Stimulated activated CD4-positive, alpha-beta T cell treated with anti-CD3 and anti-CD28 coated beads, Interleukin-4, amount 100 ng/mL, for 1 hour (primary cell): ENCODE measurements around the gene TM9SF2.
"Not testable (repeated sequence)": the region's sequence is repeated elsewhere in the genome, so short reads cannot be mapped to it uniquely, and the experiment has no call there.

Experiments
- DNase-seq: peaks from one replicate; pipeline ENCODE4 v3.0.0-alpha.2; 2020

The TM9SF2 gene, protein sequence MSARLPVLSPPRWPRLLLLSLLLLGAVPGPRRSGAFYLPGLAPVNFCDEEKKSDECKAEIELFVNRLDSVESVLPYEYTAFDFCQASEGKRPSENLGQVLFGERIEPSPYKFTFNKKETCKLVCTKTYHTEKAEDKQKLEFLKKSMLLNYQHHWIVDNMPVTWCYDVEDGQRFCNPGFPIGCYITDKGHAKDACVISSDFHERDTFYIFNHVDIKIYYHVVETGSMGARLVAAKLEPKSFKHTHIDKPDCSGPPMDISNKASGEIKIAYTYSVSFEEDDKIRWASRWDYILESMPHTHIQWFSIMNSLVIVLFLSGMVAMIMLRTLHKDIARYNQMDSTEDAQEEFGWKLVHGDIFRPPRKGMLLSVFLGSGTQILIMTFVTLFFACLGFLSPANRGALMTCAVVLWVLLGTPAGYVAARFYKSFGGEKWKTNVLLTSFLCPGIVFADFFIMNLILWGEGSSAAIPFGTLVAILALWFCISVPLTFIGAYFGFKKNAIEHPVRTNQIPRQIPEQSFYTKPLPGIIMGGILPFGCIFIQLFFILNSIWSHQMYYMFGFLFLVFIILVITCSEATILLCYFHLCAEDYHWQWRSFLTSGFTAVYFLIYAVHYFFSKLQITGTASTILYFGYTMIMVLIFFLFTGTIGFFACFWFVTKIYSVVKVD

GRCh38 chr13:99501184-99501847 is at the start of gene TM9SF2:
TSS of gene TM9SF2 (plus strand) at chr13:99501472. CDS start at chr13:99501607, 135 bp downstream.
- DNase-seq = peak; percentile 96

DNA sequence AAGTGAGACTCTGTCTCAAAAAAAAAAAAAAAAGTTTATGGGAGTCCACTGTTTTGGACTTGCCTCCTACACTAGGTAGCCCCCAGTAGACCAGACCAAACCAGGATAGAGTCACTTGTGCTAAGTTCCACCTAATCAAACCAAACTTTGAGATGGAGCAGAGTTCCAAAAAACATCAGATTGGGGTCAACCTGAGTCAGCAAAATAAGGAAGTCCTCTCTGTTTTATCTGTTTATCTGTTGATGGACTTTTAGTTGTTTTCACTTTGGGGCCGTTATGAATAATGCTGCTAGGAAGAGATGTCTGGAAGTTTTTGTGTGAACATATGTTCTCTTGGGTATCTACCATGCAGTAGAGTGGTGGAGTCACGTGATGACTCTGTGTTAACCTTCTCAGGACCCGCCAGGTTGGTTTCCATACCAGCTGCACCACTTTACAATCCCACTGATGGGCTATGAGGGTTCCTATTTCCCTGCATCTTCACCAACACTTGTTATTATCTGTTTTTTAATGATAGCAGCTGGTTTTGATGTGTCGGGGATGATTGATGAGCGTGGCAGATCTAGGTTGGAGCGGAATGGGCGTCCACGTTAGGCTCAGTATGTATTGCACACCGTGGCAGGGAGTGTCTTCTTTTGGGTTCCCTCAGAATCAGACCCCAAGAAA is 46.6 kb upstream of the TM9SF2 start:
- DNase-seq = no peak

GRCh38 chr13:99459099-99459850 is 42.0 kb upstream of the TM9SF2 start:
- DNase-seq = no peak

- not testable (repeated sequence) for DNase-seq
These were observed 40.5 kb upstream of the TM9SF2 start for GRCh38 chr13:99460802-99461201.

DNA sequence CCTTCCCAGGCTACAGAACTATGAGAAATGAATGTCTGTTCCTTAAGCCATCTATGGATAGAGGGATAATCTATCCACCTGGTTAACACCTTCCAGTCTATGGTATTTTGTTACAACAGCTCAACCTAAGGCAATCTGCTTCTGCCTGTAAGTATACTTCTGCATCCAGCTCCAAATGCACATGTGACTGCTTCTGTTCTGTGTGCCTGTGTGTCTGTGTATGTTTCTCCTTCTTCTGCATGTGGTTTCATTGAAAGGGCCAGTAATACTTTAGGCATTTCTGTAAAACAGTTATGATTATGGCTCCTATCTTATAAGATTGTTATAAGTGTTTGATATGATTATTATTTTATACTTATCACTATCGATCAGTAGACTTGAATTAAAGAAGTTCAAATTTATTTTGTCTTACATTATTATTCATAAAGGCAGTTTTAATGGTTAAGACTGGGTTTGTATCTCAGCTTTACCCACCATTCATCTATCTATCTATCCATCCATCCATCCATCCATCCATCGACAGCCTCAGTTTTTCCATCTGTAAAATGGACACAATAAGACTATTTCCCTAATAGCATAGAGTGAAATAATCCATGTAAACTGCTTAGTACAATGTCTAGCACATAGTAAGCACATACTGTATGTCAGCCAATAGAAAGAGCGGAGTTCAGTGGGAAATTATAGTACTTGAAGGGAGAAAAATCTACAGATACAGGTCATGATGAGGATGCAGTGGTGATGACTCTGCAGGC is 37.5 kb upstream of the TM9SF2 start:
- no peak for DNase-seq

GRCh38 chr13:99464441-99464949 is 36.8 kb upstream of the TM9SF2 start:
- no peak for DNase-seq

GRCh38 chr13:99465454-99465853 is 35.8 kb upstream of the TM9SF2 start:
- DNase-seq = no peak

DNA sequence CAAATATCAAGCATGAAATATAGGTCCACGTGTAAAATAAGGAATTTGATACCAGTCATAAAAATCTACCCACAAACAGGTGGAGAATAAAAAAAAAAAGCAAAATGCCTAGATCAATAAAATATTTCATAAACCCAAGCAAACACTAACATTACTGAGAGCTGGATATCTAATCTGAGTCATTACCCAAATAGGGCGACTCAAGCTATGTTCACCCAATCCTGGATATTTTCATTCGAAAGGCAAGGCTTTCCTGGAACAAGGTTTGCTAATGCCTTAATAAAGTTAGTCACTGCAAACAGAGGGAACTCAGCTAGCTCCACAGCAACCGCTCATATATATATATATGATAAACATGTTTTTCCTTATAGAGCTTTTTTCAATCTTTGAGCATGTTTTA is 33.5 kb upstream of the TM9SF2 start:
- DNase-seq = no peak

DNA sequence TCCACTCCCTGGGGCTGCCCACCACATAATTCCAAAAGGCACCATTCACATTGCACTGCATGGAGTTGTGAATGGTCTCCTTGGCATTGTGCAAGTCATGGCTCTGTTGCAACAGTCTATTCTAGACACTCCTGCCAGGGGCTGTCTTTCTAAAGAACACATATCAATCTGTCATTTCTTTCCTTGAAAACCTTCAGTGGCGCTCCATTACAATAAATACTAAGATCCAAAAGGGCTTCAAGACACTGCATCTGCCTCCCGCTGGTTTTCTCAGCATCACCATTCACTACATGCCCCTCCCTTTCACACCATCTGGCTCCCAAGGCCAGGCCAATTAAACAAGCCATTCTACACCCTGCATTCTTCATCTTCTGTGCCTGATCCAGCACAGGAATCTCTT is 32.2 kb upstream of the TM9SF2 start:
- DNase-seq = no peak

DNA sequence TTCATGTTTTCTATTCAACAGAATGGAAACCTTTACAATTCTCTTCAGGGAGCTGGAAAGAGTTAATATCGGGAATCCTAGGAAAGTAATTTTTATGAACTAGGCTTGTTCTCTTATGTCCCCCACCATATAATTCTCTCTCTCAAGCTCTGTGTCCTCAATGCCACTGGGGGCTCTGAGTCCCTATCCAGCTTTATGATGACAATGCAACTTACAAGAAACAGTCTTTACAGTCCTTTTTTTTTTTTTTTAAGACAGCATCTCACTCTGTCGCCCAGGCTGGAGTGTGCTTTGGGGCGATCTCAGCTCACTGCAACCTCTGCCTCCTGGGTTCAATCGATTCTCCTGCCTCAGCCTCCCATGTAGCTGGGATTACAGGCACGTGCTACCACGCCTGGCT is 31.2 kb upstream of the TM9SF2 start:
- DNase-seq = no peak

GRCh38 chr13:99471221-99472121 is 29.8 kb upstream of the TM9SF2 start:
- no peak for DNase-seq

- DNase-seq = no peak
These were observed 29.2 kb upstream of the TM9SF2 start for GRCh38 chr13:99472122-99472440.

DNA sequence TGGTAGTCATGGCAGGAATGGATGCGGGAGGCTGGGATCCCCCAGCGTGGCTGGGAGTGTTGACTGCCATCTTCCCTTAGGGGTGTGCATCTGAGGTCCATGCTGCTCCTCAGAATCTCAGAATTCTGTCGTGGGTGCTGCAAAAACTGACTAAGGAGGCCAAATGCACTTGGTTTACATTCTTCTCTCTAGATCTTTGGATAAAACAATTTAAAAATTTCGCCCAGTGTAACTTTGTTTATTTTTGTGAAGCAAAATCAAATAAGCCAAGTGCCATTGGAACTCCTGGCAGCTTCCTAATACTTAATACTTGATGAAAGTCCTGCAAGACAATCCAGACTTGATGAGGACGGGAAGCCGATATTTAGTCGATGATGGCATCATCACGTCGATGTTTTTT is 27.8 kb upstream of the TM9SF2 start:
- no peak for DNase-seq

DNA sequence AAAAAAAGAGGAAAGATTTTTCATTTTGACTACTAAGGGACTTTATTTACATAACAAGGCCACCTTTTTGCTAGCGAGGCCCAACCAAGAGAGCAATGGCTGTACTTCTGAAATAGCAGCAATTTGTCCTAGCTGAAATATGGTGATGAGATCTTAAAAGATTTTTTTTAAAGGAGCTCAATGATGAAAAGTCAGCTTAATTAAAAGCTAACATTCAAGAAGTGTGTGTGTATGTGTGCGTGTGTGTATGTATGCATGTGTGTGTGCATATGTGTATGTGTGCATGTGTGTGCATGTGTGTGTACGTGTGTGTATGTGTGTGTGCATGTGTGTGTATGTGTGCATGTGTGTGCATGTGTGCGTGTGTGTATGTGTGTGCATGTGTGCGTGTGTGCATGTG is 24.6 kb upstream of the TM9SF2 start:
- DNase-seq = no peak

DNA sequence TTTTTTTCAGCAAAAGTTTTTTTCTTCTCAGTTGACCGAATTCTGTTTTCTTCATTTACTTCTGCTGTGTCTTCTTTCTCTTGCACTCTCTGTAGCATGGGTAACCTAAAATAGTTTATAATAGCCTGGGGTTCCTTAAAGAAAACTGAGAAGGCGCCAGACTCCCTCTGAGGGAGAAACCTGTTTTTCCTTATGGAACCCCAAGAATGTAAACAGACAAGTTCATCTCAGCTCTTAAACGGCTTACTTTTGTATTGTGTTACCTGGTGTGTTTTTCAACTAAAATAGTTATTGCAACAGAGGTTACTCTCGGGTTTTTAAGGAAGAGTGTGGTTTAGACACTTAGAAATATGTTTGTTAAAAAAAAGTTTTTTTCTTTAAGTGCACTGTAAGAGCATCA is 23.8 kb upstream of the TM9SF2 start:
- no peak for DNase-seq

- no peak for DNase-seq
These were observed 19.9 kb upstream of the TM9SF2 start for GRCh38 chr13:99481366-99481765.

- DNase-seq = no peak
These were observed 16.8 kb upstream of the TM9SF2 start for GRCh38 chr13:99484473-99484872.

DNA sequence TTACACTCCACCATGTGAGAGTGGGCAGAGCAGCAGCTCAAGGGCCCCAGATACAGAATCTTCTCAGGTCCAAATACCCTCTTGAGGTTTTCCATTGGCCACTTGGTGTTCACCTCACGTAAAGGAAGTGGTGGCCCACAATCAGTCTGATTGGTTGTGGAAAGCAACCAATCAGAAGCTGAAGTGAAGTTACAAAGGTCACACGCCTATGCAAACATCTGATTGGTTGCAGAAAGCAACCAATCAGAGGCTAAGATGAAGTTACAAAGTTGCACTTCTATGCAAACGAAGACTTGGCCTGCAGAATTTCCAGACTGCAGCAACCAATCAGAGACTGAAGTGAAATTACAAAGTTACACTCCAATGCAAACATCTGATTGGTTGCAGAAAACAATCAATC is 14.3 kb upstream of the TM9SF2 start:
- DNase-seq = no peak

DNA sequence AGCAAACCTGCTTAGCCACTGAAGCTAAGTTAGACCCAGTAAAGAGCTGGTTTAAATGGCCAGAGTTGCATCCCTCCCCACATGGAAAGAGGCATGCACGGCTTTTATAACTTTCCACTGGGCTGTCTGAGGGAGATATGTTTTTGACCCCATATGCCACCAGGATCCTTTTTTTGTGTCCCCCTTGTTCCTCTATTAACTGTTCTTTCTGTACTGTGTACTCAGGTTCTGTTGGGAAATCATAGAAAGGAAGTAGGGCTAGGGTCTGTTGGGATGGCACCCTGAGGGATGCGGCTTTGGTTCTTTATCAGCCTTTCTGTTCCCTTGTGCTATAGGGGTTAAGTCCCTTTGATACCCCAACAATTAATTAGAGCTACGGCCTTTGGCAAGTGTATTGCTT is 12.2 kb upstream of the TM9SF2 start:
- DNase-seq = no peak

DNA sequence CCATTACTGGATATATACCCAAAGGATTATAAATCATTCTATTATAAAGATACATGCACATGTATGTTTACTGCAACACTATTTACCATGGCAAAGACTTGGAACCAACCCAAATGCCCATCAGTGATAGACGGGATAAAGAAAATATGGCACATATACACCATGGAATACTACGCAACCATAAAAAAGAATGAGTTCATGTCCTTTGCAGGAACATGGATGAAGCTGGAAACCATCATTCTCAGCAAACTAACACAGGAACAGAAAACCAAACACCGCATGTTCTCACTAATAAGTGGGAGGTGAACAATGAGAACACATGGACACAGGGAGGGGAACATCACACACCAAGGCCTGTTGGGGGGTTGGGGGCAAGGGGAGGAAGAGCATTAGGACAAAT is 9.5 kb upstream of the TM9SF2 start:
- DNase-seq = not testable (repeated sequence)
